Measurements from ENCODE around the gene OR13J1.

GRCh38 chr9:35872505-35872904 is 2.3 kb upstream of the OR13J1 start:
- TF ChIP-seq POLR2A (IDR thresholded peaks at IDR 0.05), result no peak
- TF ChIP-seq CTCF (IDR thresholded peaks at IDR 0.05), result no peak
- no peak for TF ChIP-seq POLR2AphosphoS5 (IDR thresholded peaks at IDR 0.05)

All from suprapubic skin (tissue), 4 donors.